ENCODE data around the gene IGFBP5.

IGFBP5 gene

GRCh38 chr2:216636551-216637450 is 58.5 kb downstream of the IGFBP5 start:
- DNase-seq, result no peak

- DNase-seq, result no peak
These were observed 59.4 kb downstream of the IGFBP5 start for GRCh38 chr2:216635701-216636550.

- no peak for DNase-seq
These were observed 60.2 kb downstream of the IGFBP5 start for GRCh38 chr2:216635171-216635570.

- no peak for DNase-seq
These were observed 60.8 kb downstream of the IGFBP5 start for GRCh38 chr2:216634370-216635148.

- DNase-seq, result peak; percentile 65
These were observed 61.6 kb downstream of the IGFBP5 start for GRCh38 chr2:216633616-216634369.

- peak; percentile 69 for DNase-seq
These were observed 62.3 kb downstream of the IGFBP5 start, which contains the start of gene IGFBP2 for GRCh38 chr2:216632952-216633615. Gene IGFBP2, plus strand, starts transcription at chr2:216633420. Its CDS starts 104 bp downstream, at chr2:216633524.

GRCh38 chr2:216632346-216632951 is 62.9 kb downstream of the IGFBP5 start:
- no peak for DNase-seq

GRCh38 chr2:216629784-216630183 is 65.6 kb downstream of the IGFBP5 start:
- DNase-seq, result no peak

GRCh38 chr2:216626875-216627245 is 68.5 kb downstream of the IGFBP5 start:
- no peak for DNase-seq

GRCh38 chr2:216626168-216626874 is 69.0 kb downstream of the IGFBP5 start:
- DNase-seq, result no peak

GRCh38 chr2:216624251-216624650 is 71.1 kb downstream of the IGFBP5 start:
- DNase-seq, result no peak

GRCh38 chr2:216622526-216622925 is 72.8 kb downstream of the IGFBP5 start:
- DNase-seq, result no peak

Measured in activated CD8-positive, alpha-beta memory T cell treated with anti-CD3 and anti-CD28 coated beads, Interleukin-2, amount 50 U/mL, for 48 hours (primary cell).